Endothelial cell of hepatic sinusoid (primary cell): ENCODE results near the gene EPHB6.

ENCODE experiments used
- in situ Hi-C: cut with HindIII; loops from 2 replicates; pipeline ENCODE4 v1.10.0; 2017; ENCODE audit warnings: low sequenced_read_pairs

Gene EPHB6

GRCh38 chr7:142833174-142834048 is 21.5 kb upstream of the EPHB6 start:
- in situ Hi-C loops, result no loop called here

- in situ Hi-C loops, result no loop called here
Observed at GRCh38 chr7:142835487-142835886, 19.4 kb upstream of the EPHB6 start.

- in situ Hi-C loops, result no loop called here
Observed at GRCh38 chr7:142836426-142836825, 18.4 kb upstream of the EPHB6 start.

GRCh38 chr7:142838461-142839213 is 16.2 kb upstream of the EPHB6 start:
- in situ Hi-C loops, result no loop called here

GRCh38 chr7:142842251-142842766 is 12.6 kb upstream of the EPHB6 start:
- in situ Hi-C loops, result no loop called here

GRCh38 chr7:142847353-142847752 is 7.5 kb upstream of the EPHB6 start:
- in situ Hi-C loops, result no loop called here

GRCh38 chr7:142851269-142851668 is 3.6 kb upstream of the EPHB6 start:
- in situ Hi-C loops, result no loop called here

GRCh38 chr7:142851919-142852318 is 3.0 kb upstream of the EPHB6 start:
- in situ Hi-C loops, result no loop called here

- in situ Hi-C loops, result no loop called here
Observed at GRCh38 chr7:142853739-142854371, 1.0 kb upstream of the EPHB6 start.

GRCh38 chr7:142855114-142855743 is 353 bp downstream of the EPHB6 start:
- in situ Hi-C loops, result no loop called here

- in situ Hi-C loops, result no loop called here
Observed at GRCh38 chr7:142855756-142856564, 1.1 kb downstream of the EPHB6 start.

- in situ Hi-C loops, result no loop called here
Observed at GRCh38 chr7:142856565-142857245, 1.8 kb downstream of the EPHB6 start.

GRCh38 chr7:142857625-142858024 is 2.7 kb downstream of the EPHB6 start:
- in situ Hi-C loops, result no loop called here

- in situ Hi-C loops, result no loop called here
Observed at GRCh38 chr7:142859411-142859810, 4.5 kb downstream of the EPHB6 start.

GRCh38 chr7:142859829-142860228 is 5.0 kb downstream of the EPHB6 start:
- in situ Hi-C loops, result loop anchor here (5.0 kb wide), 1 partner anchor 357 kb away; no protein-coding TSS in a partner anchor

- in situ Hi-C loops, result loop anchor here (5.0 kb wide), 1 partner anchor 356 kb away; no protein-coding TSS in a partner anchor
Observed at GRCh38 chr7:142860968-142861367, 6.1 kb downstream of the EPHB6 start.

GRCh38 chr7:142862351-142862750 is 7.5 kb downstream of the EPHB6 start:
- in situ Hi-C loops, result loop anchor here (5.0 kb wide), 1 partner anchor 355 kb away; no protein-coding TSS in a partner anchor

GRCh38 chr7:142862786-142863400 is 8.0 kb downstream of the EPHB6 start:
- in situ Hi-C loops, result loop anchor here (5.0 kb wide), 1 partner anchor 354 kb away; no protein-coding TSS in a partner anchor
